GM23338 (cell line): ENCODE results near the gene FCER2. TPM values are rescaled to one million over a fixed set of nuclear protein-coding genes. Genes with fewer than 3 reads are reported as not detected.

Experiments
- ATAC-seq: fragments of 200-7000 bp; cut with Tn5 transposase; 3 replicates; pipeline ENCODE4 v1.9.1; 2020
- DNase-seq: peaks from one replicate; pipeline ENCODE4 v3.0.0-alpha.2; 2015; ENCODE audit warnings: low spot score
- H2AFZ ChIP-seq: fragments of 200-600 bp; sonication (generic); 2 replicates; pipeline ENCODE4 v1.8.0; 2016; ENCODE audit warnings: antibody characterized with exemption, mild to moderate bottlenecking, moderate library complexity
- H3F3A ChIP-seq: fragments of 200-600 bp; sonication (generic); replicated peaks from 2 replicates; pipeline ENCODE4 v1.8.0; 2017; ENCODE audit warnings: antibody characterized with exemption, mixed run types, low read depth
- H3K27ac ChIP-seq: fragments of 200-600 bp; sonication (generic); 2 replicates; pipeline ENCODE4 v1.6.1; 2016; ENCODE audit warnings: low read depth
- H3K27me3 ChIP-seq: fragments of 200-600 bp; sonication (generic); 2 replicates; pipeline ENCODE4 v1.8.0; 2016; ENCODE audit warnings: mild to moderate bottlenecking, mixed run types, moderate library complexity; ENCODE audit not compliant: insufficient read depth
- H3K36me3 ChIP-seq: fragments of 200-600 bp; sonication (generic); 2 replicates; pipeline ENCODE4 v1.8.0; 2016; ENCODE audit warnings: mild to moderate bottlenecking; ENCODE audit not compliant: insufficient read depth
- H3K4me1 ChIP-seq: fragments of 200-600 bp; sonication (generic); 2 replicates; pipeline ENCODE4 v1.8.0; 2016; ENCODE audit warnings: mild to moderate bottlenecking, moderate library complexity; ENCODE audit not compliant: insufficient read depth
- H3K4me2 ChIP-seq: fragments of 200-600 bp; sonication (generic); 2 replicates; pipeline ENCODE4 v1.7.1; 2017; ENCODE audit warnings: mixed run types
- H3K4me3 ChIP-seq: fragments of 200-600 bp; sonication (generic); 2 replicates; pipeline ENCODE4 v1.6.1; 2016; ENCODE audit warnings: mixed run types
- H3K79me2 ChIP-seq: fragments of 200-600 bp; sonication (generic); replicated peaks from 2 replicates; pipeline ENCODE4 v1.8.0; 2017; ENCODE audit warnings: mild to moderate bottlenecking; ENCODE audit not compliant: insufficient read depth
- H3K9me2 ChIP-seq: fragments of 200-600 bp; sonication (generic); 2 replicates; pipeline ENCODE4 v1.8.0; 2017; ENCODE audit not compliant: insufficient read depth
- H4K20me1 ChIP-seq: fragments of 200-600 bp; sonication (generic); replicated peaks from 2 replicates; pipeline ENCODE4 v1.8.0; 2017; ENCODE audit warnings: mild to moderate bottlenecking; ENCODE audit not compliant: insufficient read depth
- H3K27ac Mint-ChIP-seq: 2 replicates; pipeline ENCODE4 v1.8.0; 2020; ENCODE audit warnings: inconsistent platforms, mild to moderate bottlenecking, moderate library complexity, mixed read lengths
- H3K27me3 Mint-ChIP-seq: 3 replicates; pipeline ENCODE4 v1.8.0; 2022; ENCODE audit warnings: low read depth, mild to moderate bottlenecking, moderate library complexity, mixed read lengths, inconsistent platforms; ENCODE audit not compliant: insufficient read depth, poor library complexity
- H3K36me3 Mint-ChIP-seq: 3 replicates; pipeline ENCODE4 v1.8.0; 2021; ENCODE audit warnings: low read depth, mild to moderate bottlenecking, inconsistent platforms, moderate library complexity, mixed read lengths
- H3K4me1 Mint-ChIP-seq: 3 replicates; pipeline ENCODE4 v1.8.0; 2020; ENCODE audit warnings: mild to moderate bottlenecking, inconsistent platforms, mixed read lengths
- H3K4me3 Mint-ChIP-seq: 3 replicates; pipeline ENCODE4 v1.8.0; 2021; ENCODE audit warnings: moderate library complexity, mild to moderate bottlenecking, inconsistent platforms, mixed read lengths
- H3K9me3 Mint-ChIP-seq: 3 replicates; pipeline ENCODE4 v1.8.0; 2020; ENCODE audit warnings: moderate library complexity, mild to moderate bottlenecking, inconsistent platforms, mixed read lengths
- CREB1 ChIP-seq: fragments of 250-450 bp; sonication (Bioruptor Pico); IDR thresholded peaks from 2 replicates; pipeline ENCODE4 v1.5.0; 2020; ENCODE audit warnings: low read depth, mild to moderate bottlenecking, moderate library complexity
- EZH2 ChIP-seq: fragments of 200-600 bp; sonication (generic); IDR thresholded peaks from one replicate; pipeline ENCODE4 v1.8.0; 2017; ENCODE audit warnings: antibody characterized with exemption, mild to moderate bottlenecking, low read depth; ENCODE audit not compliant: unreplicated experiment
- EZH2phosphoT487 ChIP-seq: fragments of 200-600 bp; sonication (generic); IDR thresholded peaks from one replicate; pipeline ENCODE4 v1.8.1; 2018; ENCODE audit warnings: antibody characterized with exemption; ENCODE audit not compliant: unreplicated experiment
- JUNB ChIP-seq: IDR thresholded peaks from one replicate; pipeline ENCODE4 v1.6.1; 2016; ENCODE audit warnings: antibody characterized with exemption; ENCODE audit not compliant: unreplicated experiment
- NANOG ChIP-seq: IDR thresholded peaks from 2 replicates; pipeline ENCODE4 v1.6.1; 2016; ENCODE audit warnings: antibody characterized with exemption, borderline replicate concordance
- POLR2AphosphoS5 ChIP-seq: IDR thresholded peaks from 2 replicates; pipeline ENCODE4 v1.6.1; 2016; ENCODE audit warnings: antibody characterized with exemption, low read depth
- REST ChIP-seq: IDR thresholded peaks from one replicate; pipeline ENCODE4 v1.6.1; 2018; ENCODE audit warnings: antibody characterized with exemption; ENCODE audit not compliant: unreplicated experiment
- STAT1 ChIP-seq: IDR thresholded peaks from one replicate; pipeline ENCODE4 v1.6.1; 2016; ENCODE audit warnings: antibody characterized with exemption; ENCODE audit not compliant: unreplicated experiment
- ZNF114 ChIP-seq: fragments of 250-450 bp; sonication (Bioruptor Pico); IDR thresholded peaks from 2 replicates; pipeline ENCODE4 v1.5.0; 2020; ENCODE audit warnings: mild to moderate bottlenecking, moderate library complexity
- ZNF331 ChIP-seq: fragments of 250-450 bp; sonication (Bioruptor Pico); IDR thresholded peaks from 2 replicates; pipeline ENCODE4 v1.5.0; 2020; ENCODE audit warnings: low read depth, mild to moderate bottlenecking, moderate library complexity
- polyA plus RNA-seq: library from polyadenylated mRNA; unstranded; fragments of >200 nt; fragmentation: Nextera tagmentation; extraction: Ambion mirVana; gene quantifications from 2 replicates; pipeline ENCODE4 v1.2.1, GENCODE V29; 2016
- total RNA-seq: library from RNA; depleted of rRNA; stranded (reverse); fragments of >200 nt; shearing (Covaris generic); gene quantifications from 2 replicates; pipeline ENCODE4 v1.2.3, GENCODE V29; 2014
- TF ChIP-seq, protein P1 (sequence below): IDR thresholded peaks from 2 replicates; pipeline ENCODE4 v1.6.1; 2016; ENCODE audit warnings: antibody characterized with exemption

FCER2 gene
- total and polyA plus RNA-seq, 2 experiments from 2014 or later, result 0.29 TPM; not detected in 1

- TF ChIP-seq NANOG, result no peak
- TF ChIP-seq ZNF331 (CRISPR knock-in tag), result no peak
- TF ChIP-seq STAT1, result no peak
- no peak for TF ChIP-seq EZH2phosphoT487
- no peak for TF ChIP-seq ZNF114 (CRISPR knock-in tag)
Observed at GRCh38 chr19:7739211-7739755, 37.4 kb upstream of the FCER2 start (continued).

- Histone ChIP-seq H3K4me2 (no peak overlapping the region), H3K36me3 (no peaks in the 10 kb centered on the region), H3K4me3 (no peak overlapping the region), H3K27ac (no peak overlapping the region), H3K79me2 (no peaks in the 10 kb centered on the region), H2AFZ (no peak overlapping the region), H3K27me3 (no peaks in the 10 kb centered on the region), H4K20me1 (no peaks in the 10 kb centered on the region), H3K4me1 (no peaks in the 10 kb centered on the region), H3K9me2 (no peaks in the 10 kb centered on the region), H3F3A (no peaks in the 10 kb centered on the region)
- DNase-seq (no peak), ATAC-seq (no peak)
- peaks cover 4% of the 10 kb centered on the region; the same call in 2 of the 3 replicates for H3K4me1 Mint-ChIP-seq
- no peaks in the 10 kb centered on the region for H3K36me3 Mint-ChIP-seq
- TF ChIP-seq EZH2 (no peak), JUNB (no peak), CREB1 (CRISPR knock-in tag) (no peak), NANOG (no peak), ZNF114 (CRISPR knock-in tag) (no peak), REST (no peak), POLR2AphosphoS5 (no peak), STAT1 (no peak)
- TF ChIP-seq, protein P1, sequence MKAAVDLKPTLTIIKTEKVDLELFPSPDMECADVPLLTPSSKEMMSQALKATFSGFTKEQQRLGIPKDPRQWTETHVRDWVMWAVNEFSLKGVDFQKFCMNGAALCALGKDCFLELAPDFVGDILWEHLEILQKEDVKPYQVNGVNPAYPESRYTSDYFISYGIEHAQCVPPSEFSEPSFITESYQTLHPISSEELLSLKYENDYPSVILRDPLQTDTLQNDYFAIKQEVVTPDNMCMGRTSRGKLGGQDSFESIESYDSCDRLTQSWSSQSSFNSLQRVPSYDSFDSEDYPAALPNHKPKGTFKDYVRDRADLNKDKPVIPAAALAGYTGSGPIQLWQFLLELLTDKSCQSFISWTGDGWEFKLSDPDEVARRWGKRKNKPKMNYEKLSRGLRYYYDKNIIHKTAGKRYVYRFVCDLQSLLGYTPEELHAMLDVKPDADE, result no peak
- H3K4me3 Mint-ChIP-seq, result no peak overlapping the region
- no peaks in the 10 kb centered on the region for H3K27me3 Mint-ChIP-seq
- no peaks in the 10 kb centered on the region; the same call in 2 of the 3 replicates for H3K9me3 Mint-ChIP-seq
- H3K27ac Mint-ChIP-seq, result no peak overlapping the region
Observed at GRCh38 chr19:7738023-7738422, 36.1 kb upstream of the FCER2 start.
